Suprapubic skin (tissue), 4 donors: ENCODE data around the gene KIZ. TPM values are rescaled to one million over a fixed set of nuclear protein-coding genes. Genes with fewer than 3 reads are reported as not detected.

Experiments
- DNase-seq, 2 donors: peaks; one replicate each; pipeline ENCODE4 v3.0.0-alpha.2; 2019; ENCODE audit warnings: low spot score in 2 of 2
- H3K27ac ChIP-seq: fragments of 200-600 bp; sonication (generic); one replicate; pipeline ENCODE4 v1.5.1; 2019
- H3K27me3 ChIP-seq: fragments of 200-600 bp; sonication (generic); one replicate; pipeline ENCODE4 v1.5.1; 2019
- H3K36me3 ChIP-seq: fragments of 200-600 bp; sonication (generic); one replicate; pipeline ENCODE4 v1.5.1; 2019
- H3K4me1 ChIP-seq: fragments of 200-600 bp; sonication (generic); one replicate; pipeline ENCODE4 v1.5.1; 2019
- H3K4me3 ChIP-seq: fragments of 200-600 bp; sonication (generic); one replicate; pipeline ENCODE4 v1.5.1; 2019; ENCODE audit warnings: mild to moderate bottlenecking
- H3K9me3 ChIP-seq: fragments of 200-600 bp; sonication (generic); one replicate; pipeline ENCODE4 v1.5.1; 2019
- EP300 ChIP-seq: sonication (generic); formaldehyde crosslinking; IDR thresholded peaks from one replicate; pipeline ENCODE4 v1.6.1; 2017; ENCODE audit warnings: antibody characterized with exemption
- POLR2A ChIP-seq, 2 donors: fragments of 450-650 bp; IDR thresholded peaks; one replicate each; pipeline ENCODE4 v1.6.1; 2017; ENCODE audit warnings: antibody characterized with exemption in 2 of 2, mild to moderate bottlenecking in 2 of 2, moderate library complexity in 2 of 2
- POLR2AphosphoS5 ChIP-seq, 3 donors: sonication (generic); formaldehyde crosslinking; IDR thresholded peaks; one replicate each; pipeline ENCODE4 v1.6.1; 2017; ENCODE audit warnings: antibody characterized with exemption in 3 of 3
- WGBS: methylation state at CpG from one replicate; pipeline ENCODE4 v1.1.5; 2018; 5-methylcytosine and 5-hydroxymethylcytosine counted together
- total RNA-seq, 4 donors: library from RNA; depleted of rRNA; stranded (reverse); fragments of >200 nt; gene quantifications; one replicate each; pipeline ENCODE4 v1.1.0, GENCODE V29; 2016
- TF ChIP-seq, protein P1 (sequence below), 2 donors: fragments of 200-600 bp in 1 of 2; fragments of 450-650 bp in 1 of 2; sonication (generic) in 1 of 2; IDR thresholded peaks; one replicate each; pipeline ENCODE4 v1.5.1; 2016 to 2019; ENCODE audit warnings: antibody characterized with exemption in 2 of 2, mild to moderate bottlenecking in 1 of 2, moderate library complexity in 1 of 2

KIZ gene
- total RNA-seq, 4 donors from 2014 or later, result 14.7 to 43.0 (median 34.0) TPM

DNA sequence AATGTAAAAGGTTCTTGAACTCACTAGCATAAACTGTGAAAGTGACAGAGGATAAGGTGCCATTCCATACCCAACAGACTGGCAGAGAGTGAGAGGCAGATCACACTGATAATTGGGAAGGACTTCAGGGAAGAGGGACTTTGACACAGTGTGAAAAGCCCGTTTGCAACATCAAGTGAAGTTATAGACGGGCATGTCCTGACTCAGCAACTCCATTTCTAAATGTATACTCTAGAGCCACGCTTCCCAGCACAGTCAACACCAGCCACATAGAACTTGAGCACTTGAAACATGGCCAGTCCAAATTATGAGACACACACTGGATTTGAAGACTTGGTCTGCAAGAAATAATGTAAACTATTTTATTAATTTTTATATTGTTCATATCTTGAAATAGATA lies 131.3 kb downstream of the KIZ start:
- H3K4me1 ChIP-seq, result no peaks in the 10 kb centered on the region
- no peaks in the 10 kb centered on the region for H3K9me3 ChIP-seq
- H3K27ac ChIP-seq, result no peak overlapping the region
- no peak for DNase-seq
- H3K27me3 ChIP-seq, result no peaks in the 10 kb centered on the region
- no peaks in the 10 kb centered on the region for H3K36me3 ChIP-seq
- no peak overlapping the region for H3K4me3 ChIP-seq
- WGBS, result 79% methylated on average over 3 of the region's 3 CpGs
- TF ChIP-seq, protein P1, sequence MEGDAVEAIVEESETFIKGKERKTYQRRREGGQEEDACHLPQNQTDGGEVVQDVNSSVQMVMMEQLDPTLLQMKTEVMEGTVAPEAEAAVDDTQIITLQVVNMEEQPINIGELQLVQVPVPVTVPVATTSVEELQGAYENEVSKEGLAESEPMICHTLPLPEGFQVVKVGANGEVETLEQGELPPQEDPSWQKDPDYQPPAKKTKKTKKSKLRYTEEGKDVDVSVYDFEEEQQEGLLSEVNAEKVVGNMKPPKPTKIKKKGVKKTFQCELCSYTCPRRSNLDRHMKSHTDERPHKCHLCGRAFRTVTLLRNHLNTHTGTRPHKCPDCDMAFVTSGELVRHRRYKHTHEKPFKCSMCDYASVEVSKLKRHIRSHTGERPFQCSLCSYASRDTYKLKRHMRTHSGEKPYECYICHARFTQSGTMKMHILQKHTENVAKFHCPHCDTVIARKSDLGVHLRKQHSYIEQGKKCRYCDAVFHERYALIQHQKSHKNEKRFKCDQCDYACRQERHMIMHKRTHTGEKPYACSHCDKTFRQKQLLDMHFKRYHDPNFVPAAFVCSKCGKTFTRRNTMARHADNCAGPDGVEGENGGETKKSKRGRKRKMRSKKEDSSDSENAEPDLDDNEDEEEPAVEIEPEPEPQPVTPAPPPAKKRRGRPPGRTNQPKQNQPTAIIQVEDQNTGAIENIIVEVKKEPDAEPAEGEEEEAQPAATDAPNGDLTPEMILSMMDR (IDR thresholded peaks at IDR 0.05), result no peak
- TF ChIP-seq POLR2A (IDR thresholded peaks at IDR 0.05) (no peak), POLR2AphosphoS5 (IDR thresholded peaks at IDR 0.05) (no peak), EP300 (no peak)

DNA sequence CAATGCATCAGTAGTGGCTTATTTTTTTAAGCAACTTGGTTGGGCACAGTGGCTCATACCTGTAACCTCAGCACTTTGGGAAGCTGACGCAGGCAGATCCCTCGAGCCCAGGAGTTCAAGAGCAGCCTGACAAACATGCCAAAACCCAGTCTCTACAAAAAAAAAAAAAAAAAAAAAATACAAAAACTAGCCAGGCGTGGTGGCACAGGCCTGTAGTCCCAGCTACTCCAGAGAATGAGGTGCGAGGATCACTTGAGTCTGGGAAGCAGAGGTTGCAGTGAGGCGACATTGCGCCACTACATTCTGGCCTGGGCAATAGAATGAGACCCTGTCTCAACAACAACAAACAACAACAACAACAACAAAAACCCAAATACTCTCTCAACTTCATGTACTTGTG lies 132.5 kb downstream of the KIZ start:
- TF ChIP-seq POLR2A (IDR thresholded peaks at IDR 0.05) (no peak), EP300 (no peak), POLR2AphosphoS5 (IDR thresholded peaks at IDR 0.05) (no peak)
- TF ChIP-seq, protein P1 (IDR thresholded peaks at IDR 0.05), result no peak
- H3K27ac ChIP-seq, result no peak overlapping the region

DNA sequence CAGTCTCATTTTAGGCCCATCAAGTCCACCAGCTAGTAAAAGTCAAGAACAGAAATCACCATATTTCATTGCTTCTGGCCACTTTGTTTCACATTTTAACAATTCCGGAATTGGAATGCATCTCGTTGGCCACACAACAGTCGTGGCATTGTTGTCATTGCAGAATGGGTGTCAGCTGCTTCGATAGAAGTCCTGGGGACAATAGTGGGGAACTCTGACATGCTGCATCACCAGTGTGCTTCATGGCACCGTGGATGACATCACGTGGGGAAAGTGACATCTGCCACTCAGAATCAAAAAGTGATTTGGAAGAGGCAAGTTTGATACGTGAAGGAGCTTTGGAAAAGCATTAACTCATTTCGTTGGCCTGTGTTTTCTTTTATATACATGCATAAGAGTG lies 133.5 kb downstream of the KIZ start:
- no peaks in the 10 kb centered on the region for H3K9me3 ChIP-seq
- WGBS, result 88% methylated on average over 8 of the region's 8 CpGs
- no peak for DNase-seq
- no peak overlapping the region for H3K27ac ChIP-seq
- H3K27me3 ChIP-seq, result no peaks in the 10 kb centered on the region
- no peak overlapping the region for H3K4me3 ChIP-seq
- no peaks in the 10 kb centered on the region for H3K36me3 ChIP-seq
- TF ChIP-seq EP300 (no peak), POLR2A (IDR thresholded peaks at IDR 0.05) (no peak), POLR2AphosphoS5 (IDR thresholded peaks at IDR 0.05) (no peak)
- TF ChIP-seq, protein P1 (IDR thresholded peaks at IDR 0.05), result no peak
- H3K4me1 ChIP-seq, result no peaks in the 10 kb centered on the region

More for the DNA sequence above, 132.5 kb downstream of the KIZ start:
- no peaks in the 10 kb centered on the region for H3K9me3 ChIP-seq
- H3K36me3 ChIP-seq, result no peaks in the 10 kb centered on the region
- no peak for DNase-seq
- no peaks in the 10 kb centered on the region for H3K4me1 ChIP-seq
- H3K27me3 ChIP-seq, result no peaks in the 10 kb centered on the region
- 84% methylated on average over 6 of the region's 6 CpGs for WGBS
- no peak overlapping the region for H3K4me3 ChIP-seq

DNA sequence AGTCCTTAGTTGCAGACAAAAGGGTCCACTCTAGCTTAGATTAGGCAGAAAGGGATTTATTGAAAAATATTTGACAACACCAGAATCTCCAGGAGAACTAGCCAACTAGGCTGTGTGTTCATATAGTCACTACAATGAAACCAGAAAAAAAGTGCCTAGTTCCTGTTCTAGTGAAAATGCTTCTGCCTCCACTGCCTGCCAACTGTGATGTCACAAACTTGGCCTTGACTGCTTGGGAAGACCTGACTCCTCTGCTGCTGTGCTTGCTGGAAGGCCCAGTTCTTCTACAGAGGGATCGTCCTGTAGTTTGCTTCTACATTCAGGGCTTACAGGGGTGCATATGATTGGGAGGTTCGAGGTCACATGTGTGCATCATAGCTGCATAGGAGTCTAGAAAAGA lies 136.9 kb downstream of the KIZ start:
- H3K4me1 ChIP-seq, result no peaks in the 10 kb centered on the region
- no peak for DNase-seq
- no peaks in the 10 kb centered on the region for H3K9me3 ChIP-seq
- no peak overlapping the region for H3K27ac ChIP-seq
- H3K27me3 ChIP-seq, result no peaks in the 10 kb centered on the region
- TF ChIP-seq, protein P1 (IDR thresholded peaks at IDR 0.05), result no peak
- TF ChIP-seq POLR2A (IDR thresholded peaks at IDR 0.05), result no peak
- TF ChIP-seq POLR2AphosphoS5 (IDR thresholded peaks at IDR 0.05), result no peak
- TF ChIP-seq EP300, result no peak
- no peak overlapping the region for H3K4me3 ChIP-seq
- 84% methylated on average over 2 of the region's 2 CpGs for WGBS
- no peaks in the 10 kb centered on the region for H3K36me3 ChIP-seq

DNA sequence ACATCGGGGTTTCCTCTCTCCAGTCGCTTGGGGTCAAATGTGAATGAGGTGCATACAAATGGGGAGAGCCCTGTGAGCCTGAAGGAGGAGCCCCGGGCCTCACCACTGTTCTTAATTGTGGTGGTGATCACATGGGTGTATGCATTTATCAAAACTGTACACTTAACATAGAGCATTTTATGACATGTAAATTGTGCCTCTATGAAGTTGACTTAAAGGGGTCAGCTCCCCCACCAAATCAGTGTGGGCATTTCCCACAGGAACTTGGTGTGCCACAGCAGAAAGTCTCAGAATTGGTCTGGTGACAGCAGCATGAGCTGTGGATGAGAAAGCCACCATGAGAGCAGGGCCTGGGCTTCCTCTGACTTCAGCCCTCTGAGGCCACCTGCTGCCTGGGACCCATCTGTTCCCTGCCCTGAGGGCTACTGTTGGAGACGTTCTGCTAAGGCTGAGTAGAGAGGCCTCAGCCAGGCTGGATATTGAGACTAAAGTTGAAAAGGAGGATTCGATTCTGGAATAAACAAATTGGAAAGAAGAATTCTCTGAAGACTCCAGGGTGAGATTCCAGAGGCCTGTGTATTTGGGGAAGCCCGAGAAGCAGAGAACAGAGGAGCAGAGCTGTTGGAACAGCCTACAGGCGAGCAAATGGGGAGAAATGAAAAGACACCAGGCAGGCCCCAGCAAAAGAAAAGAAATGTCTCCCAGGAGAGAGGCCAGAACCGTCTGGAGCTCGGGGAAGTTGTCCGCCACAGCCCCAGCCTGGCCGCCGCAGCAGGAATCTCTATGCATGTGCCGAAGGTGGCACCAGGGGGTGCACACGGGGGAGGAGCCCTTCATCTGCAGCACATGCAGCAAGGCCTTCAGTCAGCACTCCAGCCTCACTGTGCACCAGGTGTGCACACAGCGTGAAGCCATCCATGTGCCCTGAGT lies 139.6 kb downstream of the KIZ start:
- WGBS, result 74% methylated on average over 14 of the region's 15 CpGs
- Histone ChIP-seq H3K36me3 (no peaks in the 10 kb centered on the region), H3K4me1 (no peaks in the 10 kb centered on the region), H3K9me3 (no peaks in the 10 kb centered on the region), H3K27me3 (no peaks in the 10 kb centered on the region), H3K4me3 (no peak overlapping the region), H3K27ac (no peak overlapping the region)
- TF ChIP-seq, protein P1 (IDR thresholded peaks at IDR 0.05), result no peak
- TF ChIP-seq EP300, result no peak
- TF ChIP-seq POLR2AphosphoS5 (IDR thresholded peaks at IDR 0.05), result no peak
- TF ChIP-seq POLR2A (IDR thresholded peaks at IDR 0.05), result no peak
- DNase-seq, result no peak
